Activated T-helper 9 cell treated with anti-CD3 and anti-CD28 coated beads, Interleukin-2, amount 50 U/mL, for 16 hours (primary cell): ENCODE measurements around the gene LENG9.
"Not testable (repeated sequence)": the region's sequence is repeated elsewhere in the genome, so short reads cannot be mapped to it uniquely, and the experiment has no call there.

ENCODE experiments used
- DNase-seq: peaks from one replicate; pipeline ENCODE4 v3.0.0-alpha.2; 2020; ENCODE audit warnings: low read depth

Gene LENG9

DNA sequence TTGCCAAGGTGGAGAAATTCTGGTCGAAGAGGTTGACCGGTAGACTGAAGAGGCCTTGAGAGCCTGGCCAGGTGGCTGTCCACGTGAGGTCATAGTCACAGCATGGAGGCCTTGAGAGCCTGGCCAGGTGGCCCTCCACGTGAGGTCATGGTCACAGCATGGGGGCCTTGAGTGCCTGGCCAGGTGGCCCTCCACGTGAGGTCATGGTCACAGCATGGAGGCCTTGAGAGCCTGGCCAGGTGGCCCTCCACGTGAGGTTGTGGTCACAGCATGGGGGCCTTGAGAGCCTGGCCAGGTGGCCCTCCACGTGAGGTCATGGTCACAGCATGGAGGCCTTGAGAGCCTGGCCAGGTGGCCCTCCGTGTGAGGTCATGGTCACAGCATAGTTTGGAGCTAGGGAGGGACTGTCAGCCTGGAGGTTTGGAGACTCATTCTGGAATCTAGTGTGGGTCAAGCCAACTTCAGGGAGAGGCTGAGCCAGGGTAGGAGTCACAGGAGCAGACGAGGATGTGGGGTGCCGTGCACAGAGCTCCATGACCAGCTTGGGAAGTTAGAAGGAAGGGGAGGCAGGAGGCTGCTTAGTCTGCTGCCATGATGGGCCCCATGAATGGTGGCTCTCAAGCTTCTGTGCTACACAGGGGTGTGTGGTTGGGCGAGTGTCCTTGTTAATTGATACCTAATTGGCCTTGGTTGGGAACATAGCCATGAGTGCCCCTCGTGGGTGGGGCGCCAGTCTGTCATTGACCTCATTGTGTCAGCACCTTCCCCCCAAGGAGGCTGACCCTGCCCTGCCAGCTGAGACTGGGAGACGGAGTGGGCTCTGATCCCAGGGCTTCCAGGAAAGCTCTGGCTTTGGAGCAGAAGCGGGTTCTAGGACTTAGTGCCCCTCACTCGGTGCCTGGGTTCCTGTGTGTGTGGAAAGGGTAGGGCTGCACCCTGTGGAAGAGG lies 4.0 kb downstream of the LENG9 start:
- DNase-seq, result no peak

DNA sequence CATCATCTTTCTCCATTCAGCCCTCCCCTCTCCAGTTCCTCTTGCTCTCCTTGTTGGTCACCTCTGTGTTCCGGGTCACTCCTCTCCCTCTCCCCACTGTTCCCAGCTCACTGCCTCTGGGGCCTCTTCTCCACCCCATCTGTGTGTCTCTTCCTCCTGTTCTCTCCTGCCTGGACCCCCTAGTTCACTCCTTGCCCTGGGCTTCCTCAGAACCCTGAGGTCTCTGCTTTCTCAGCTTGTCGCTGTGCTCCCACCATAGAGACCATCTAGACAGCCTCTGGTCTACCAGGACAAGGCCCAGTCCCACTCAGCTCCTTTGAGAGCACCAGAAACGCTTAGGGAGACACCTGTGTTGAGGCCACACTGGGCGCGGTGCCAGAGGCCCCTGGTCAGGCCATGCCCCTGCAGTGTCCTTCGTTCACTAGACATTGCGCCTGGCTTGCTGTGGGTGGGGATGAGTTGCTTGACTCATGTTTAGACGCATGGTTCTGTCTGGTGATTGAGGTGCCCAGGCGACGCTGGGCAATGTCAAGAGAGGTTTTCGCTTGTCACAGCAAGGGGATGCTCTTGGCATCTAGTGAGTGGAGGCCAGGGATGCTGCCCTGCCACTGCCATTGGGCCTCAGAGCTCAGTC lies 4.8 kb downstream of the LENG9 start:
- DNase-seq, result no peak

DNA sequence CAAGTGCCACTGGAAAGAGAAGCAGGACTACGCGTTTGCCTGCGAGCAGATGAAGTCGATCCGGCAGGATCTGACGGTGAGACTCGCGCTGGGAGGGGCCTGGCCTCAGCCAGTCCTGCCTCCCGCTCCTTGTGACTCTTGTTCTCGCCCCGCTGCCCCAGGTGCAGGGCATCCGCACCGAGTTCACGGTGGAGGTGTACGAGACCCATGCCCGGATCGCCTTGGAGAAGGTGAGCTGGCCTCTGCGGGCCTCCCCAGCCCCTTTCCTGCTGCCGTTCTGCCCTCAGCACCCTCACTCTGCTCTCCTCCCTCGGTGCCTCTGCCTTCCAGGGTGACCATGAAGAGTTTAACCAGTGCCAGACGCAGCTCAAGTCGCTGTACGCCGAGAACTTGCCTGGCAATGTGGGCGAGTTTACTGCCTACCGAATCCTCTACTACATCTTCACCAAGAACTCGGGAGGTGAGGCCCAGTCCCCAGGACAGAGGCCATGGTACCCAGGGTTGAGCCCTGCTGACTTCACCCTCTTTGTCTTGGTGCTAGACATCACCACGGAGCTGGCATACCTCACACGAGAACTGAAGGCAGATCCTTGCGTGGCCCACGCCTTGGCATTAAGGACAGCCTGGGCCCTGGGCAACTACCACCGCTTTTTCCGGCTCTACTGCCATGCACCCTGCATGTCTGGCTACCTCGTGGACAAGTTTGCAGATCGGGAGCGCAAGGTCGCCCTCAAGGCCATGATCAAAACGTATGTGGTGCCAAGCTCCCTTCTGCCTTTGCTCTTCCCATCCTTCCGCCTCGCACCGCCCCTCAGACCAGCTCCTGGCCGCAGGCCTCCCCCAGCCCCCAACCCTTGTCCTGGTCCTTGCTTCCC lies 5.6 kb downstream of the LENG9 start:
- DNase-seq, result no peak

DNA sequence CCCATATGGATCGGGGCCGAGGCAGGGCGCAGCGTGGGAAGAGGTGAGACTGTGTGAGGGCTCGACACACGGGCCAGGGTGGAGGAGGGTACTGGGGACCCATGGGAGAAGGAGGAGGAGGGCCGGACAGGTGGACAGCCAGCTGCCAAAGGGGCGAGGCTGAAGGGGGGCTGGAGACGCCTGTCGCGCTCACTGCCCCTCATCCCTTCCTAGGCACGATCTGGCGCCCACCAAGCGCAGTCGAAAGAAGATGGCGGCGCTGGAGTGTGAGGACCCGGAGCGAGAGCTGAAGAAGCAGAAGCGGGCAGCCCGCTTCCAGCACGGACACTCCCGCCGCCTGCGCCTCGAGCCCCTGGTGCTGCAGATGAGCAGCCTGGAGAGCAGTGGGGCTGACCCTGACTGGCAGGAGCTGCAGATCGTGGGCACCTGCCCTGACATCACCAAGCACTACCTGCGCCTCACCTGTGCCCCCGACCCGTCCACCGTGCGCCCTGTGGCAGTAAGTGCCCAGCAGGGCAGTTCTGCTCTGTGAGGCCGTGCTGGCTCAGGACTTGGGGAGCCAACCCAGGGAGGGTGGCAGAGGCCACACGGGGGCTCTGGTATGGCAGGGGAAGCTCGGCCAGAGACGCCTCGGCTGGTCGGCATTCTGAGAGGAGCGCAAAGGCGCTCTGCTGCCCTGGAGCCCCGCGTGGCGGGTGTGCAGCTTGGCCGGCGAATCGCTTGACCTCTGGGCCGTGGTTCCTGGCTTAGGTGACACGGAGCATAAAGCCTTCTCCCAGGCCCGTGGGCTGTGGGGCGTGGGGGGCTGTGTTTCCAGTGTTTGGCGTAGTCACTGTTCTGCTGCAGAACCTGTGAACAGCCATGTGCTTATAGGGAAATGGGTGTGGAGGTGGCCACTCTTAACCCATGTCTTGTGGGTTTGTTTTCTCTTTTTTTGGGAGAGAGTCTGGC lies 6.9 kb downstream of the LENG9 start:
- DNase-seq, result no peak

DNA sequence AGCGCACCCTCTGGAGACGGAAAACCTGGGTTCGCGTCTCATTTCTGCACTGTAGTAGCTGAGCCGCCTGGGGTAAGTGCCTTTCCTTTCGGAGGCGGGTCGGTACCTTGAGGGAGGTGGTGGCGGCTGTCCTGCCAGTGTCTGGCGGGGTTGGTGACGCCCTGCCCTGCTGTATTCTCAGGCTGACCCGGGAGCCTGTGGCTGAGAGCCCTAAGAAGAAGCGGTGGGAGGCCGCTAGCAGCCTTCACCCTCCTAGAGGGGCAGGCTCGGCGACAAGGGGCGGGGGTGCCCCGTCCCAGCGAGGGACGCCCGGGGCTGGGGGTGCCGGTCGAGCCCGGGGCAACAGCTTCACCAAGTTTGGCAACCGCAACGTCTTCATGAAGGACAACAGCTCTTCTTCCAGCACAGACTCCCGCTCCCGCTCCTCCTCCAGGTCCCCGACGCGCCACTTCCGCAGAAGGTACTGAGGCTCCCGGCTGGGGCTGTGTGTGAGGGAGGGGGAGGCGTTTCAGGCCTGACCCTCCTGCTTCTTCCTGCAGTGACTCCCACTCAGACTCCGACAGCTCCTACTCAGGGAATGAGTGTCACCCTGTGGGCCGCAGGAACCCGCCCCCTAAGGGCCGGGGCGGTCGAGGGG lies 7.7 kb downstream of the LENG9 start:
- DNase-seq, result no peak

DNA sequence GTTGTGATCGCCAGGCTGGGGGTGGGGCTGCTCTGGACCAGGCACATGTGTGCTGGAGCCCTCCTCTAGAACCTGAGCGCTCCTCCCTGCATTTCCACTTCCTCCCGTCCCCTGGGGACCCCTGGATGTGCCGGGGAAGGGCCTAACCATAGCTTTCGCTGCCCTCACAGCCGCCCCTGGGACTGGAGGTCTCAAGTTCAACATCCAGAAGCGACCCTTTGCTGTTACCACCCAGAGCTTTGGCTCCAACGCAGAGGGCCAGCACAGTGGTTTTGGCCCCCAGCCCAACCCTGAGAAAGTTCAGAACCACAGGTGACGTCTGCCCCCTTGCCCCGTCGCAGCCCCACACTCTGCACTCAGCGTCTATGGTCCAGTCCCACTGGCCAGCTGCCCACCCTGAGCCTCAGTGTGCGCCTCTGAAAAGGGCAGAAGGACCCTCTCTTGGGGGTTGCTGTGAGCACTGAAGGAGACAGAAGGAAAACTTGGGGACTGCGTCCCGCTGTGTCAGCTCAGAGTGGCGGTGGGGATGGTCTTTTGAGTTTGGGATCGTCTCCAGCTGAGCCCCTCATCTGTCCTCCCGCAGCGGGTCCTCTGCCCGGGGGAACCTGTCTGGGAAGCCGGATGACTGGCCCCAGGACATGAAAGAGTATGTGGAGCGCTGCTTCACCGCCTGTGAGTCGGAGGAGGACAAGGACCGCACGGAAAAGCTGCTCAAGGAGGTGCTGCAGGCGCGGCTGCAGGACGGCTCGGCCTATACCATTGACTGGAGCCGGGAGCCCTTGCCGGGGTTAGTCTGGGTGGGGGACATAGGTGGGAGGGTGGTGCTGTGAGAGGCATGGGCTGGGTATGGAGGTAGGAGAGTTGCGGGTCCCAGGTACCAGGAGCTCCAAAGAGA lies 8.6 kb downstream of the LENG9 start:
- DNase-seq, result no peak

DNA sequence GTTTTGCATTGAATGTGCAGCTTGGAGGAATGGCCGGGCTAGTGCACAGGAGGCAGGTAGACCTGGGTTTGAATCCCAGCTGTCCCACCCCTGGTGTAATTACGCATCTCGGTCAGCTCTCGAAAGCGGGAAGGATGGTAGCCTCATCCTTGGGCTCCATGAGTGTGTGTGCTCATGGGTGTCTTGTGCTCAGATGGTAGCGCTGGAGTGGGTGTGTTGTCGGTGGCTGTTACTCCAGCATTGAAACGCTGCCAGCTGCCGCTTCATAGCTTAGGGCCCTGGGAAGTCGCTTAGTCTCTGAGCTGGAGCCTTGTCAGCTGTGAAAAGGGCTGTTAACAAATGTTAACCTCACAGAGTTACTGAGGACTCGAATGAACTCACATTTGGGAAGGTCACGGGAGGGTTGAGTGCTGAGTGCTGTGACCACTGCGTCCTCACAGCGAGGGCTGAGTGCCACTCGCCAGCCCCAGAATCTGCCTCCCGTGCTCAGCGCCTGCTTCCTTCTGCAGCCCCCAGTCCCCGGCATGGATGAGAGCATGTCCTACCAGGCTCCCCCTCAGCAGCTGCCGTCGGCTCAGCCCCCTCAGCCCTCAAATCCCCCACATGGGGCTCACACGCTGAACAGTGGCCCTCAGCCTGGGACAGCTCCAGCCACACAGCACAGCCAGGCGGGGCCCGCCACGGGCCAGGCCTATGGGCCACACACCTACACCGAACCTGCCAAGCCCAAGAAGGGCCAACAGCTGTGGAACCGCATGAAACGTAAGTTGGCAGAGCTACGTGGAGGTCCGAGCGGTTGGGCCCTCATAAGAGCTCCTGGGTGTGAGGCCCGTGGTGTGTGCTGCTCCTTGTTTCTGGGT lies 9.4 kb downstream of the LENG9 start:
- no peak for DNase-seq

DNA sequence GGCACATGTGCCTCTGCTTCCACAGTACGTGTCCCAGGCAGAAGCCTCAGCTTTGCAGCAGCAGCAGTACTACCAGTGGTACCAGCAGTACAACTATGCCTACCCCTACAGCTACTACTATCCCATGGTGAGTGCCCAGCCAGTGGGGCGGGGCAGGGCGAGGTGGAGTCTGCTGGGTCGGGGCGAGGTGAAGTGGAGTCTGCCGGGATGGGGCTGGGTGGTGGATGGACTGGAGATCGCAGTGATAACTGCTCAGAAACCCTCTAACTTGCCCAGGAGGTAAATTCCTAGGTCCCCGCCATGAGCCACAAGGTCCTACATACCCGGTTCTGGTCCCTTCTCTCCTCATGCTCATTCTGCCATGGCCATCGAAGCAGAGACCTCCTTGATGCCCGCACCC lies 11.0 kb downstream of the LENG9 start:
- DNase-seq, result no peak

DNA sequence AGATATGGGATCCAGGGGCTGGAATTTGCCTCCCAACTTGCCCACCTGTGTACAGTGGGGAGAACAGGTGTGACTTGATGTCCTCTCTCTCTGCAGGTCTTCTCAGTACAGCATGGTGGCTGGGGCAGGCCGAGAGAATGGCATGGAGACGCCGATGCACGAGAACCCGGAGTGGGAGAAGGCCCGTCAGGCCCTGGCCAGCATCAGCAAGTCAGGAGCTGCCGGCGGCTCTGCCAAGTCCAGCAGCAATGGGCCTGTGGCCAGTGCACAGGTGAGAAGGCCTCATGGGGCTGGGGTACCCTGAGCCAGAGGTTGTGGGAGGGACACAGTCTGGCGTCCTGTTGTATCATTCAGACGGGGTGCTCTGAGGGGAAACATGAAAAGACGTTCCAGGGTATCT lies 11.6 kb downstream of the LENG9 start:
- DNase-seq, result no peak

DNA sequence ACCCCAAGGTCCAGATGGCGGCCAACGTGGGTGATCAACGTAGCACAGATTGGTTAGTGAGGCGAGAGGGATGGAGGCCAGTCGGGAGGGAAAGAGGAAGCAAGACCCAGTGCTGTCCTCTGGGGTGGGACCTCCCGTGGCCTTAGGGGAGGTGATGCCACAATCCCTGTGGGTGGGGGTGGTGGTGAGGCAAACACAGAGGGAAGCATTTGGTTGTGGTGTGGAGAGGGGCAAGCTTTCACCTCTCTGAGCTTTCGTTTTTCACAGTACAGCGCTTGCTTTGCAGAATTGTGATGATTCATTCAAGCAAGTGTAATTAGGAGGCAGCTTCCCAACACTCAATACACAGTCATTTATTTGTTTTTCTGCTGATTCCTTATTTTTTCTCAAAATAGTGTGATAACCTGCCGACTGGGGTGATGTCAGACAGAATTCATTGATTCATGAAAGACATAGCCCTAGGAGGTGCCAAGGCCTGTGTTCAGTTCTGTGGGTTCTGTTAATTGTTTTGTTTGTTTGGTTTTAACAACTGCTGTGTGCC lies 12.2 kb downstream of the LENG9 start:
- DNase-seq, result no peak

DNA sequence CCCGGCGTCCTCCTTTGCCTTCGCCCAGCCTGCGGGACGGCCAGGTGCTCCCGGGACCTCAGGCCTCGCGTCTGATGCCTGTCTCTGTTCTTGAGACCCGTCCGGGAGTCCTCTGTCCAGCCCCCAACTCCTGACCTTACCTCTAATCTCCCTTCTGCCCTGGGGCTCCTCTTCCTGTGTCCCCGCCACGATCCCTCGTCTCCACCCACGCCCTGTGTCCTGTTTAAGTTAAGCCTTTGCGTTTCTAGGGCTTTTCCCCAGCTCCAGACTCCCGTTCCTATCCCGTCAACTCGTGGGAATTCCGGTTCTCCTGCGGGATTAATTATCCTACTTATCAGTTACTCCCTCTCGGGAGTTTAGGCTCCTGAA lies 13.9 kb downstream of the LENG9 start:
- no peak for DNase-seq

DNA sequence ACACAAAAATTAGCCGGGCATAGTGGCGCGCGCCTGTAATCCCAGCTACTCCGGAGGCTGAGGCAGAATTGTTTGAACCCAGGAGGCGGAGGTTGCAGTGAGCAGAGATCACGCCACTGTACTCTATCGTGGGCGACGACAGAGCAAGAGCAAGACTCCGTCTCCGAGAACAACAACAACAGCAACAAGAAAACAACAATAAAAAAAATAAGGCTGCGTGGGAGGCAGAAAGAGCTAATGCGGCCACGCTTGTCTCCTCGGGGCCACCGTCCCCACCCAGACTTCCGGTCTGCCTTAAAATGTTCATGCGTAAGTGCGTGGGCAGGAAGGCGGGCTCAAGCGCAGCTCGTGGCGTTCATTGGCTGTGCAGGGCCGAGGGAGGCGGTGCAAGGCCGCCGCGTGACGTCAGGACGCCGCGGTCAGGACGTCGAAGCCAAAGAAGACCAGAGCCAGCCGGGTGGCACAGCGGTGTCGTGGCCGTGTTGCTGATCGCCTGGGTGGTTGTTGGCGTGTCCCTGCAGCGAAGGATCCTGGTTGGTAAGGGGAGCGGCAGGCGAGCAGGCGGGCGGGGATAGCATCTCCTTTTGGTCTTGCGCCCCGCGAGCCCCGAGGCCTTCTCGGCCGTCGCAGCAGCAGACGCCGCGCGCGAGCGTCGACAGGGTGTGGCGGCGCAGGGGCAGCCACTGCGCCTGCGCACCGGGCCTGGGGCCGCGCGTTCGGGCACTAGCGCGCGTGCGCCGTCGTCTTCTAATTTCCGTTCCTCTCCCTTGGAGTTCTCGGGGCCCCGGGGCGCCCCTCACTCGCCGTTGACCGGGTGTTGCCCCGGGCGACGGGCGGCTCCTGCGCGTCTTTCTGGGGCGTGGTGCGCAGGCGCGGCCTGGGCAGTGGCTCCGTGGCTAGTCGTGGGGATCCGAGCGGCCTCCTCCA lies 14.5 kb downstream of the LENG9 start, which contains the start of gene LENG8:
LENG8 (plus strand) TSS at position 426 of the 927 bp plus-strand sequence. CDS start 2,146 bp downstream, outside the sequence.
- DNase-seq, result peak; percentile 95

DNA sequence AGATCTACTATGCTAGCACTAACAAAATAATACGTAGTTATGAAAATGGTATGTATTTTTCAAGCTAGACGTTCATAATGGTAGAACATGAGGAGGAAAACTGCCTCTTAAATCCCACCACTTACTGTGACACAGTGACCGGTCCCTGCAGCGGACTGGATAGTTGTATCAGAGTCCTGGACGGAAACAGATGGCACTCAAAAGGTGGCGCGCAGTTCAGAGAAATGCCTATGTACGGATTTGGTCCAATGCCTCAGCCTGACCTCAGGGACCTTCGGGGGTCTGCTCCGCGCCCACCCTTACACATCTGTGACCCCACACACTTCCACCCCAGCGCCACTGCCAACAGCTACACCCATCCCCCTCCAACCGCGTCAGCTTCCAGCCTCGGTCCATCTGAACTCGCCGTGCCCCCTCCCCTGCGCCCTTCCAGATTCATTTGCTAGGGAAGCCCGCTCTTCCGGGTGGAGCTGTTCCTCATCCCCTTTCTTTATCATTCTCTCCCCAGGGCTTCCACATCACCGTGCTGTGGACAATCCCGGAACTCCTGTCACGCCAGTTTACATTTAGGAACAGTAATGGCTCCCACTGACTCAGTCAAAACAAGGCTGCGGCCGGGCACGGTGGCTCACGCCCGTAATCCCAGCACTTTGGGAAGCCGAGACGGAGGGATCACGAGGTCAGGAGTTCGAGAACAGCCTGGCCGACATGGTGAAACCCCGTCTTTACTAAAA lies 15.4 kb downstream of the LENG9 start:
- DNase-seq, result no peak

DNA sequence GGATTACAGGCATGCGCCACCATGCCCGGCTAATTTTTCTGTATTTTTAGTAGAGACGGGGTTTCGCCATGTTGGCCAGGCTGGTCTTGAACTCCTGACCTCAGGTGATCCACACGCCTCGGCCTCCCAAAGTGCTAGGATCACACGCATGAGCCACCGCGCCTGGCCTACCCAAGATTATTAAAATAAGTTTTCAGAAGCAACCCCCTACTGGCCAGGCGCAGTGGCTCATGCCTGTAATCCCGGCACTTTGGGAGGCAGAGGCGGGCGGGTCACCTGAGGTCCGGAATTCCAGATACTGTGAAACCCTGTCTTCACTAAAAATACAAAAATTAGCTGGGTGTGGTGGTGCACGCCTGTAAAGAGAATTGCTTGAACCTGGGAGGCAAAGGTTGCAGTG lies 17.2 kb downstream of the LENG9 start:
- not testable (repeated sequence) for DNase-seq

DNA sequence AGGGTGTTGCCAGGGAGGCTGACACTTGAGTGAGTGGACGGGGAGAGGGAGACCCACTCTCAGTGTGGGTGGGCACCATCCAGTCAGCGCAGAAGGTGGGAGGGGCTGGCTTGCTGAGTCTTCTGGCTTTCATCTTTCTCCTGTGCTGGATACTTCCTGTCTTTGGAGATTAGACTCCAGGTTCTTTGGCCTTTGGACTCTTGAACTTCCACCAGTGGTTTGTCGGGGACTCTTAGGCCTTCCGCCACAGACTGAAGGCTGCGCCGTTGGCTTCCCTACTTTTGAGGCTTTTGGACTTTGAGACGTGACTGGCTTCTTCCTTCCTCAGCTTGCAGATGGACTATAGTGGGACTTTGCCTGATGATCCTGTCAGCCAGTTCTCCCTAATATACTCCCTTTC lies 18.8 kb downstream of the LENG9 start:
- DNase-seq, result no peak

DNA sequence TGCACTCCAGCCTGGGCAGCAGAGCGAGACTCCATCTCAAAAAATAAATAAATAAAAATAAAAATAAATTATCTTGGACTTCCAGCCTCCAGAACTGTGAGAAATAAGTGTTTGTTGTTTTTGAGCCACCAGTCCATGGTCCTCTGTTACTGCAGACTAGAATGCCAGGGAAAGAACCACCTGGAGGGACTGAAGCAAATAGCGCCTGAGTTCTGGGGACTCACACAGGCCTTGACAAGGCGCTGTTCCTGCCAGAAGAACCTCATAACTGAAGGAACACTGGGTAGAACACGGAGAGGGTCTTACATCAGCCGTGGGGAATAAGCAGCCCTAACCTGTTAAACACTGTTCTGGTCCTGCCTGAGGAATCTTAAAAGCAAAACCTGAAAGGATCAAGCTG lies 22.9 kb downstream of the LENG9 start:
- no peak for DNase-seq
